WTC11 (cell line): Measurements from ENCODE around the gene ANO9. TPM values are rescaled to one million over a fixed set of nuclear protein-coding genes. Genes with fewer than 3 reads are reported as not detected.
A peak's percentile ranks its signal among the peaks of the same experiment; 100 is the strongest.

ENCODE experiments used
- ATAC-seq: fragments of 200-7000 bp; cut with Tn5 transposase; 2 replicates; pipeline ENCODE4 v1.10.0; 2021; ENCODE audit warnings: mild to moderate bottlenecking, moderate library complexity
- CTCF ChIA-PET: fragments of 300-600 bp; sonication (Branson Sonifier 250); formaldehyde crosslinking; loops from one replicate; lab custom pipeline; 2021; ENCODE audit warnings: antibody characterized with exemption; lab: Charles Lee
- POLR2A ChIA-PET: fragments of 350-600 bp; sonication (Branson Sonifier 250); formaldehyde crosslinking; loops from one replicate; lab custom pipeline; 2021; ENCODE audit warnings: antibody characterized with exemption; lab: Charles Lee
- DNase-seq: peaks from one replicate; pipeline ENCODE4 v3.0.0; 2021; ENCODE audit warnings: low spot score
- H3K27ac Mint-ChIP-seq: 2 replicates; pipeline ENCODE4 v1.8.0; 2021; ENCODE audit warnings: mixed read lengths
- H3K27me3 Mint-ChIP-seq: 2 replicates; pipeline ENCODE4 v1.8.0; 2021; ENCODE audit warnings: low read depth, mild to moderate bottlenecking, moderate library complexity, mixed read lengths
- H3K36me3 Mint-ChIP-seq: 2 replicates; pipeline ENCODE4 v1.8.0; 2021; ENCODE audit warnings: mixed read lengths
- H3K4me1 Mint-ChIP-seq: 2 replicates; pipeline ENCODE4 v1.8.0; 2022; ENCODE audit warnings: mixed read lengths
- H3K4me3 Mint-ChIP-seq: 2 replicates; pipeline ENCODE4 v1.8.0; 2021; ENCODE audit warnings: mild to moderate bottlenecking, moderate library complexity, mixed read lengths
- H3K9me3 Mint-ChIP-seq: 2 replicates; pipeline ENCODE4 v1.8.0; 2021; ENCODE audit warnings: mixed read lengths
- CREM ChIP-seq: sonication (generic); formaldehyde crosslinking; IDR thresholded peaks from 2 replicates; pipeline ENCODE4 v1.8.1; 2022; ENCODE audit warnings: mild to moderate bottlenecking, missing genetic modification reagents, moderate library complexity
- ELF4 ChIP-seq: sonication (generic); formaldehyde crosslinking; IDR thresholded peaks from 2 replicates; pipeline ENCODE4 v1.8.1; 2022; ENCODE audit warnings: low read depth, mild to moderate bottlenecking, moderate library complexity, missing genetic modification reagents
- ETV6 ChIP-seq: sonication (generic); formaldehyde crosslinking; IDR thresholded peaks from 2 replicates; pipeline ENCODE4 v1.8.1; 2022; ENCODE audit warnings: mild to moderate bottlenecking, missing genetic modification reagents
- FOXJ3 ChIP-seq: sonication (generic); formaldehyde crosslinking; IDR thresholded peaks from 2 replicates; pipeline ENCODE4 v1.9.0; 2021; ENCODE audit warnings: missing genetic modification reagents, mild to moderate bottlenecking, borderline replicate concordance
- FOXK1 ChIP-seq: sonication (generic); formaldehyde crosslinking; IDR thresholded peaks from 2 replicates; pipeline ENCODE4 v1.8.0; 2022; ENCODE audit warnings: mild to moderate bottlenecking, moderate library complexity, missing genetic modification reagents
- IRF2 ChIP-seq: sonication (generic); formaldehyde crosslinking; IDR thresholded peaks from 2 replicates; pipeline ENCODE4 v1.8.0; 2022; ENCODE audit warnings: low read depth, missing genetic modification reagents, borderline replicate concordance
- RORB ChIP-seq: fragments of 250-450 bp; sonication (Bioruptor Pico); IDR thresholded peaks from 2 replicates; pipeline ENCODE4 v1.9.0; 2021; ENCODE audit warnings: mild to moderate bottlenecking
- SMAD3 ChIP-seq: sonication (generic); formaldehyde crosslinking; IDR thresholded peaks from 2 replicates; pipeline ENCODE4 v1.8.0; 2022; ENCODE audit warnings: missing genetic modification reagents, mild to moderate bottlenecking, borderline replicate concordance
- SOX15 ChIP-seq: fragments of 250-450 bp; sonication (Bioruptor Pico); IDR thresholded peaks from 2 replicates; pipeline ENCODE4 v1.9.0; 2021; ENCODE audit warnings: mild to moderate bottlenecking
- TEAD1 ChIP-seq: sonication (generic); formaldehyde crosslinking; IDR thresholded peaks from 2 replicates; pipeline ENCODE4 v1.8.0; 2022; ENCODE audit warnings: mild to moderate bottlenecking, missing genetic modification reagents
- ZNF232 ChIP-seq: sonication (generic); formaldehyde crosslinking; IDR thresholded peaks from 2 replicates; pipeline ENCODE4 v1.8.0; 2022; ENCODE audit warnings: mild to moderate bottlenecking, missing genetic modification reagents
- total RNA-seq: library from RNA; stranded (reverse); gene quantifications from 3 replicates; pipeline ENCODE4 v1.2.3, GENCODE V29; 2021
- TF ChIP-seq, protein P1 (sequence below): sonication (generic); formaldehyde crosslinking; IDR thresholded peaks from 2 replicates; pipeline ENCODE4 v1.8.0; 2023; ENCODE audit warnings: mild to moderate bottlenecking, missing genetic modification reagents
- TF ChIP-seq, protein P2 (sequence below): sonication (generic); formaldehyde crosslinking; IDR thresholded peaks from 2 replicates; pipeline ENCODE4 v1.8.0; 2022; ENCODE audit warnings: mild to moderate bottlenecking, missing genetic modification reagents
- TF ChIP-seq, protein P3 (sequence below): fragments of 250-450 bp; sonication (Bioruptor Pico); IDR thresholded peaks from 2 replicates; pipeline ENCODE4 v2.1.2; 2022; ENCODE audit warnings: mild to moderate bottlenecking, moderate library complexity
- TF ChIP-seq, protein P4 (sequence below): sonication (generic); formaldehyde crosslinking; IDR thresholded peaks from 2 replicates; pipeline ENCODE4 v1.8.1; 2022; ENCODE audit warnings: missing genetic modification reagents, borderline replicate concordance
- TF ChIP-seq, protein P5 (sequence below): sonication (generic); formaldehyde crosslinking; IDR thresholded peaks from 2 replicates; pipeline ENCODE4 v1.8.1; 2023; ENCODE audit warnings: mild to moderate bottlenecking, missing genetic modification reagents, moderate library complexity
- TF ChIP-seq, protein P6 (sequence below): sonication (generic); formaldehyde crosslinking; IDR thresholded peaks from 2 replicates; pipeline ENCODE4 v1.8.1; 2023; ENCODE audit warnings: mild to moderate bottlenecking, missing genetic modification reagents, moderate library complexity
- TF ChIP-seq, protein P7 (sequence below): sonication (generic); formaldehyde crosslinking; conservative IDR thresholded peaks from 2 replicates; pipeline ENCODE4 v1.8.1; 2023; ENCODE audit warnings: mild to moderate bottlenecking, low read depth, missing genetic modification reagents, moderate library complexity
- TF ChIP-seq, protein P8 (sequence below): fragments of 250-450 bp; sonication (Bioruptor Pico); IDR thresholded peaks from 2 replicates; pipeline ENCODE4 v1.8.0; 2021; ENCODE audit warnings: mild to moderate bottlenecking
- TF ChIP-seq, protein P9 (sequence below): sonication (generic); formaldehyde crosslinking; IDR thresholded peaks from 2 replicates; pipeline ENCODE4 v1.8.1; 2023; ENCODE audit warnings: mild to moderate bottlenecking, missing genetic modification reagents

ANO9 gene
- total RNA-seq, 1 experiment from 2014 or later: 13.2 TPM

DNA sequence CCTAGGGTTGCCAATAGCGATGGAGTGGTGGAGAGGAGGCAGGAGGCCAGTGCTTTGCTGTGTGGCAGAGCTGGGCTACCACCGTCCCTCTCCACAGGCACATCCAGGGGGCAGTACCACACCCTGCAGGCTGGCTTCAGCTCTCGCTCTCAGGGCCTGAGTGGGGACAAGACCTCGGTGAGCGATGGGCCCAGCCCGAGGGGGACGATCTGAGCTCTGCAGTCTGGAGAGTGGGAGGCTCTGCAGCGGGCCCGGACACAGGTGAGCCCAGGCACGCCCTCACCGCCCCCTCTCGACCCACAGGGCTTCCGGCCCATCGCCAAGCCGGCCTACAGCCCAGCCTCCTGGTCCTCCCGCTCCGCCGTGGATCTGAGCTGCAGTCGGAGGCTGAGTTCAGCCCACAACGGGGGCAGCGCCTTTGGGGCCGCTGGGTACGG, 45.3 kb downstream of the ANO9 start:
- ChIA-PET POLR2A (interaction anchor here (1.1 kb wide), 1 partner anchor 20 kb away, joined by 3 read pairs; no protein-coding TSS in a partner anchor), CTCF (interaction anchor here (0.8 to 1.7 kb wide), 9 partner anchors 10 to 330 kb away, joined by 3 to 13 read pairs (median 5); partner anchors contain the start of genes ANO9 and PTDSS2)
- H3K4me1 Mint-ChIP-seq: peaks cover 6% of the 10 kb centered on the region
- H3K27me3 Mint-ChIP-seq: peaks cover 8% of the 10 kb centered on the region
- TF ChIP-seq FOXK1 (CRISPR knock-in tag) (no peak), ZNF232 (no peak), FOXJ3 (no peak), RORB (no peak), ELF4 (no peak)
- TF ChIP-seq, protein P1, sequence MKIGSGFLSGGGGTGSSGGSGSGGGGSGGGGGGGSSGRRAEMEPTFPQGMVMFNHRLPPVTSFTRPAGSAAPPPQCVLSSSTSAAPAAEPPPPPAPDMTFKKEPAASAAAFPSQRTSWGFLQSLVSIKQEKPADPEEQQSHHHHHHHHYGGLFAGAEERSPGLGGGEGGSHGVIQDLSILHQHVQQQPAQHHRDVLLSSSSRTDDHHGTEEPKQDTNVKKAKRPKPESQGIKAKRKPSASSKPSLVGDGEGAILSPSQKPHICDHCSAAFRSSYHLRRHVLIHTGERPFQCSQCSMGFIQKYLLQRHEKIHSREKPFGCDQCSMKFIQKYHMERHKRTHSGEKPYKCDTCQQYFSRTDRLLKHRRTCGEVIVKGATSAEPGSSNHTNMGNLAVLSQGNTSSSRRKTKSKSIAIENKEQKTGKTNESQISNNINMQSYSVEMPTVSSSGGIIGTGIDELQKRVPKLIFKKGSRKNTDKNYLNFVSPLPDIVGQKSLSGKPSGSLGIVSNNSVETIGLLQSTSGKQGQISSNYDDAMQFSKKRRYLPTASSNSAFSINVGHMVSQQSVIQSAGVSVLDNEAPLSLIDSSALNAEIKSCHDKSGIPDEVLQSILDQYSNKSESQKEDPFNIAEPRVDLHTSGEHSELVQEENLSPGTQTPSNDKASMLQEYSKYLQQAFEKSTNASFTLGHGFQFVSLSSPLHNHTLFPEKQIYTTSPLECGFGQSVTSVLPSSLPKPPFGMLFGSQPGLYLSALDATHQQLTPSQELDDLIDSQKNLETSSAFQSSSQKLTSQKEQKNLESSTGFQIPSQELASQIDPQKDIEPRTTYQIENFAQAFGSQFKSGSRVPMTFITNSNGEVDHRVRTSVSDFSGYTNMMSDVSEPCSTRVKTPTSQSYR (CRISPR knock-in tag): no peak
- TF ChIP-seq, protein P2, sequence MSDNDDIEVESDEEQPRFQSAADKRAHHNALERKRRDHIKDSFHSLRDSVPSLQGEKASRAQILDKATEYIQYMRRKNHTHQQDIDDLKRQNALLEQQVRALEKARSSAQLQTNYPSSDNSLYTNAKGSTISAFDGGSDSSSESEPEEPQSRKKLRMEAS (CRISPR knock-in tag): no peak
- TF ChIP-seq, protein P3, sequence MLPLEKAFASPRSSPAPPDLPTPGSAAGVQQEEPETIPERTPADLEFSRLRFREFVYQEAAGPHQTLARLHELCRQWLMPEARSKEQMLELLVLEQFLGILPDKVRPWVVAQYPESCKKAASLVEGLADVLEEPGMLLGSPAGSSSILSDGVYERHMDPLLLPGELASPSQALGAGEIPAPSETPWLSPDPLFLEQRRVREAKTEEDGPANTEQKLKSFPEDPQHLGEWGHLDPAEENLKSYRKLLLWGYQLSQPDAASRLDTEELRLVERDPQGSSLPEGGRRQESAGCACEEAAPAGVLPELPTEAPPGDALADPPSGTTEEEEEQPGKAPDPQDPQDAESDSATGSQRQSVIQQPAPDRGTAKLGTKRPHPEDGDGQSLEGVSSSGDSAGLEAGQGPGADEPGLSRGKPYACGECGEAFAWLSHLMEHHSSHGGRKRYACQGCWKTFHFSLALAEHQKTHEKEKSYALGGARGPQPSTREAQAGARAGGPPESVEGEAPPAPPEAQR: no peak
- ATAC-seq: peak; percentile 38
- peak; percentile 46 for DNase-seq
- no peak overlapping the region for H3K4me3 Mint-ChIP-seq
- no peak overlapping the region for H3K27ac Mint-ChIP-seq
- H3K36me3 Mint-ChIP-seq: peaks cover 11% of the 10 kb centered on the region
- H3K9me3 Mint-ChIP-seq: peaks cover 3% of the 10 kb centered on the region; the same call in 1 of the 2 replicates

DNA sequence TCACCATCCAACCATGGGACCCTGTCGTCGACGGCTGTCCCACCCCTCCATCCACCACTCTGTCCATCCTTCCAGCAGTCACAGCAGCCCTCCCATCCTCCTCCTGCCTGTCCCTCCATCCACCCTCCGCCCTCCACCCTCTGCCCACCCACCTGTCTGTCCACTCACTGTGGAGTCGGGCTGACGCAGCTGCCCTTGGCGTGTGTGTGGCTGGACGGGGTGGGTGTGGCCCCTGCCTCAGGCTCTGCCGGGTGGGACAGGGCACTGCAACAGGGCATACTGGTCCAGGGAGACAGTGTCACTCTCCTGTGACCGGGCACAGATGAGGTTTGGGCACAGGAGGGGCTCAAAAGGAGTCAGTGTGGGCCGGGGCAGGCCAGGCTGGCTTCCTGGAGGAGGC, 45.9 kb downstream of the ANO9 start:
- H3K9me3 Mint-ChIP-seq: peaks cover 3% of the 10 kb centered on the region; the same call in 1 of the 2 replicates
- H3K27ac Mint-ChIP-seq: no peak overlapping the region
- H3K36me3 Mint-ChIP-seq: peaks cover 11% of the 10 kb centered on the region
- ChIA-PET CTCF (interaction anchor here (1.2 to 1.7 kb wide), 7 partner anchors 11 to 145 kb away, joined by 3 to 13 read pairs (median 9); partner anchors contain the start of genes ANO9 and PTDSS2), POLR2A (interaction anchor here (1.1 kb wide), 1 partner anchor 20 kb away, joined by 3 read pairs; no protein-coding TSS in a partner anchor)
- ATAC-seq: no peak
- no peak for TF ChIP-seq IRF2 (CRISPR knock-in tag)
- TF ChIP-seq, protein P4, sequence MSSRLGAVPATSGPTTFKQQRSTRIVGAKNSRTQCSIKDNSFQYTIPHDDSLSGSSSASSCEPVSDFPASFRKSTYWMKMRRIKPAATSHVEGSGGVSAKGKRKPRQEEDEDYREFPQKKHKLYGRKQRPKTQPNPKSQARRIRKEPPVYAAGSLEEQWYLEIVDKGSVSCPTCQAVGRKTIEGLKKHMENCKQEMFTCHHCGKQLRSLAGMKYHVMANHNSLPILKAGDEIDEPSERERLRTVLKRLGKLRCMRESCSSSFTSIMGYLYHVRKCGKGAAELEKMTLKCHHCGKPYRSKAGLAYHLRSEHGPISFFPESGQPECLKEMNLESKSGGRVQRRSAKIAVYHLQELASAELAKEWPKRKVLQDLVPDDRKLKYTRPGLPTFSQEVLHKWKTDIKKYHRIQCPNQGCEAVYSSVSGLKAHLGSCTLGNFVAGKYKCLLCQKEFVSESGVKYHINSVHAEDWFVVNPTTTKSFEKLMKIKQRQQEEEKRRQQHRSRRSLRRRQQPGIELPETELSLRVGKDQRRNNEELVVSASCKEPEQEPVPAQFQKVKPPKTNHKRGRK: no peak
- TF ChIP-seq, protein P5, sequence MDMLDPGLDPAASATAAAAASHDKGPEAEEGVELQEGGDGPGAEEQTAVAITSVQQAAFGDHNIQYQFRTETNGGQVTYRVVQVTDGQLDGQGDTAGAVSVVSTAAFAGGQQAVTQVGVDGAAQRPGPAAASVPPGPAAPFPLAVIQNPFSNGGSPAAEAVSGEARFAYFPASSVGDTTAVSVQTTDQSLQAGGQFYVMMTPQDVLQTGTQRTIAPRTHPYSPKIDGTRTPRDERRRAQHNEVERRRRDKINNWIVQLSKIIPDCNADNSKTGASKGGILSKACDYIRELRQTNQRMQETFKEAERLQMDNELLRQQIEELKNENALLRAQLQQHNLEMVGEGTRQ (CRISPR knock-in tag): no peak
- TF ChIP-seq, protein P6, sequence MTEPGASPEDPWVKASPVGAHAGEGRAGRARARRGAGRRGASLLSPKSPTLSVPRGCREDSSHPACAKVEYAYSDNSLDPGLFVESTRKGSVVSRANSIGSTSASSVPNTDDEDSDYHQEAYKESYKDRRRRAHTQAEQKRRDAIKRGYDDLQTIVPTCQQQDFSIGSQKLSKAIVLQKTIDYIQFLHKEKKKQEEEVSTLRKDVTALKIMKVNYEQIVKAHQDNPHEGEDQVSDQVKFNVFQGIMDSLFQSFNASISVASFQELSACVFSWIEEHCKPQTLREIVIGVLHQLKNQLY: no peak
- no peak for TF ChIP-seq TEAD1 (CRISPR knock-in tag)
- TF ChIP-seq, protein P7, sequence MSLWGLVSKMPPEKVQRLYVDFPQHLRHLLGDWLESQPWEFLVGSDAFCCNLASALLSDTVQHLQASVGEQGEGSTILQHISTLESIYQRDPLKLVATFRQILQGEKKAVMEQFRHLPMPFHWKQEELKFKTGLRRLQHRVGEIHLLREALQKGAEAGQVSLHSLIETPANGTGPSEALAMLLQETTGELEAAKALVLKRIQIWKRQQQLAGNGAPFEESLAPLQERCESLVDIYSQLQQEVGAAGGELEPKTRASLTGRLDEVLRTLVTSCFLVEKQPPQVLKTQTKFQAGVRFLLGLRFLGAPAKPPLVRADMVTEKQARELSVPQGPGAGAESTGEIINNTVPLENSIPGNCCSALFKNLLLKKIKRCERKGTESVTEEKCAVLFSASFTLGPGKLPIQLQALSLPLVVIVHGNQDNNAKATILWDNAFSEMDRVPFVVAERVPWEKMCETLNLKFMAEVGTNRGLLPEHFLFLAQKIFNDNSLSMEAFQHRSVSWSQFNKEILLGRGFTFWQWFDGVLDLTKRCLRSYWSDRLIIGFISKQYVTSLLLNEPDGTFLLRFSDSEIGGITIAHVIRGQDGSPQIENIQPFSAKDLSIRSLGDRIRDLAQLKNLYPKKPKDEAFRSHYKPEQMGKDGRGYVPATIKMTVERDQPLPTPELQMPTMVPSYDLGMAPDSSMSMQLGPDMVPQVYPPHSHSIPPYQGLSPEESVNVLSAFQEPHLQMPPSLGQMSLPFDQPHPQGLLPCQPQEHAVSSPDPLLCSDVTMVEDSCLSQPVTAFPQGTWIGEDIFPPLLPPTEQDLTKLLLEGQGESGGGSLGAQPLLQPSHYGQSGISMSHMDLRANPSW (CRISPR knock-in tag): no peak
- no peak for TF ChIP-seq FOXJ3
- TF ChIP-seq SOX15 (CRISPR knock-in tag): no peak
- no peak for TF ChIP-seq ETV6 (CRISPR knock-in tag)
- TF ChIP-seq, protein P8, sequence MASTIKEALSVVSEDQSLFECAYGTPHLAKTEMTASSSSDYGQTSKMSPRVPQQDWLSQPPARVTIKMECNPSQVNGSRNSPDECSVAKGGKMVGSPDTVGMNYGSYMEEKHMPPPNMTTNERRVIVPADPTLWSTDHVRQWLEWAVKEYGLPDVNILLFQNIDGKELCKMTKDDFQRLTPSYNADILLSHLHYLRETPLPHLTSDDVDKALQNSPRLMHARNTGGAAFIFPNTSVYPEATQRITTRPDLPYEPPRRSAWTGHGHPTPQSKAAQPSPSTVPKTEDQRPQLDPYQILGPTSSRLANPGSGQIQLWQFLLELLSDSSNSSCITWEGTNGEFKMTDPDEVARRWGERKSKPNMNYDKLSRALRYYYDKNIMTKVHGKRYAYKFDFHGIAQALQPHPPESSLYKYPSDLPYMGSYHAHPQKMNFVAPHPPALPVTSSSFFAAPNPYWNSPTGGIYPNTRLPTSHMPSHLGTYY (CRISPR knock-in tag): no peak
- no peak for TF ChIP-seq CREM
- TF ChIP-seq SMAD3 (CRISPR knock-in tag): no peak
- TF ChIP-seq, protein P9, sequence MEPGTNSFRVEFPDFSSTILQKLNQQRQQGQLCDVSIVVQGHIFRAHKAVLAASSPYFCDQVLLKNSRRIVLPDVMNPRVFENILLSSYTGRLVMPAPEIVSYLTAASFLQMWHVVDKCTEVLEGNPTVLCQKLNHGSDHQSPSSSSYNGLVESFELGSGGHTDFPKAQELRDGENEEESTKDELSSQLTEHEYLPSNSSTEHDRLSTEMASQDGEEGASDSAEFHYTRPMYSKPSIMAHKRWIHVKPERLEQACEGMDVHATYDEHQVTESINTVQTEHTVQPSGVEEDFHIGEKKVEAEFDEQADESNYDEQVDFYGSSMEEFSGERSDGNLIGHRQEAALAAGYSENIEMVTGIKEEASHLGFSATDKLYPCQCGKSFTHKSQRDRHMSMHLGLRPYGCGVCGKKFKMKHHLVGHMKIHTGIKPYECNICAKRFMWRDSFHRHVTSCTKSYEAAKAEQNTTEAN (CRISPR knock-in tag): no peak
- no peak for DNase-seq
- no peak overlapping the region for H3K4me3 Mint-ChIP-seq
- H3K27me3 Mint-ChIP-seq: peaks cover 8% of the 10 kb centered on the region
- H3K4me1 Mint-ChIP-seq: peaks cover 6% of the 10 kb centered on the region
